Lower leg skin (tissue), 3 donors: ENCODE data around the gene SPACA4.

Experiments used
- CTCF ChIP-seq, 3 donors: fragments of 450-650 bp; IDR thresholded peaks; one replicate each; pipeline ENCODE4 v1.5.1; 2016; ENCODE audit warnings: antibody characterized with exemption in 3 of 3, mild to moderate bottlenecking in 3 of 3, moderate library complexity in 2 of 3
- POLR2A ChIP-seq, 2 donors: fragments of 450-650 bp; IDR thresholded peaks; one replicate each; pipeline ENCODE4 v1.6.1; 2016 to 2017; ENCODE audit warnings: antibody characterized with exemption in 2 of 2, mild to moderate bottlenecking in 1 of 2, moderate library complexity in 1 of 2

DNA sequence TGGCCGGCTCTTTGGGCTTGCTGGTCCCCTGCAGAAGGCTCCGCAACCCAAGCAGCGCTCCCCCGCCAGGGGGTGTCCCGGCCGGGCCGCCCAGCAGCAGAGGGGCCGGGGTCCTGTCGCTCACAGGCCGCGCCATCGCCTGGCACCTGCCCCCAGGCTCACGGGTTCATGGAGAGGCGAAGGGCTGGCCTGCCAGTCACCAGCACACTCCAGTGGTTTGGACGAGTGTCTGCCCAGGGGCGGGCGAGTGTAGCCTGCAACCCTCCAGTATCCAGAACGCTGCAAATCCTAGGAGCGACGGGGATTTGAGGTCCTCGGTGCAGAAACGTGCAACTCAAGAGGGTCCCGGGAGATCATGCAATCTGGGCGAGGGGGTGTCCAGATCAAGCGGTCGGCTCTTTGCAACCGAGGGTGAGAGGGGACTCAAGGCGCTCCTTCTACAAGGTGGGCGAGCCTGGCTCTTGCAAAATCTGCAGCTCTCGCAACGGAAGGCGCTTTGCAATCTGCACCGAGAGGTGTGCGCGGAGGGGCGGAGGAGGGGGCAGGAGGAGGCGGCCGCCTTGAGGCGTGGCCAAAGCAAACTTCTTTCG lies 30.4 kb downstream of the SPACA4 start, which contains the start of gene DBP:
- TF ChIP-seq CTCF (IDR thresholded peaks at IDR 0.05) (no peak), POLR2A (IDR thresholded peaks at IDR 0.05) (no peak)
